Measurements from ENCODE around the gene CABP2.

- TF ChIP-seq CTCF (IDR thresholded peaks at IDR 0.05) (no peak), POLR2A (IDR thresholded peaks at IDR 0.05) (no peak)
Measured at GRCh38 chr11:67535561-67535960, 12.3 kb upstream of the CABP2 start.
